Activated CD4-positive, alpha-beta T cell treated with anti-CD3 and anti-CD28 coated beads for 1 hour (primary cell): ENCODE data around the gene ICAM3.
A peak's percentile ranks its signal among the peaks of the same experiment; 100 is the strongest.
"Not testable (repeated sequence)": the region's sequence is repeated elsewhere in the genome, so short reads cannot be mapped to it uniquely, and the experiment has no call there.

ENCODE experiments used
- DNase-seq: peaks from one replicate; pipeline ENCODE4 v3.0.0-alpha.2; 2020

Gene ICAM3

GRCh38 chr19:10343495-10343894 is 4.1 kb upstream of the ICAM3 start:
- no peak for DNase-seq

- DNase-seq: no peak
These were observed 553 bp upstream of the ICAM3 start for GRCh38 chr19:10339977-10340376.

GRCh38 chr19:10338940-10339339 is 484 bp downstream of the ICAM3 start:
- no peak for DNase-seq

GRCh38 chr19:10336725-10337124 is 2.7 kb downstream of the ICAM3 start:
- DNase-seq: not testable (repeated sequence)

GRCh38 chr19:10335352-10335985 is 4.0 kb downstream of the ICAM3 start:
- DNase-seq: no peak

GRCh38 chr19:10334588-10335351 is 4.7 kb downstream of the ICAM3 start:
- DNase-seq: no peak

- no peak for DNase-seq
These were observed 5.5 kb downstream of the ICAM3 start for GRCh38 chr19:10333758-10334587.

GRCh38 chr19:10332965-10333757 is 6.3 kb downstream of the ICAM3 start, which contains the start of gene RAVER1:
TSS of gene RAVER1 (minus strand) at chr19:10333529. CDS start at chr19:10333507, 22 bp downstream.
- peak; percentile 96 for DNase-seq

GRCh38 chr19:10332158-10332964 is 7.1 kb downstream of the ICAM3 start:
- no peak for DNase-seq

- no peak for DNase-seq
These were observed 9.9 kb downstream of the ICAM3 start for GRCh38 chr19:10329555-10329954.

GRCh38 chr19:10328558-10329429 is 10.6 kb downstream of the ICAM3 start:
- DNase-seq: no peak

GRCh38 chr19:10327793-10328192 is 11.6 kb downstream of the ICAM3 start:
- no peak for DNase-seq

GRCh38 chr19:10325732-10326131 is 13.7 kb downstream of the ICAM3 start:
- DNase-seq: no peak

GRCh38 chr19:10321874-10322835 is 17.3 kb downstream of the ICAM3 start:
- DNase-seq: no peak

GRCh38 chr19:10321417-10321797 is 18.0 kb downstream of the ICAM3 start:
- no peak for DNase-seq

GRCh38 chr19:10320602-10321416 is 18.6 kb downstream of the ICAM3 start:
- no peak for DNase-seq

GRCh38 chr19:10318807-10319682 is 20.4 kb downstream of the ICAM3 start:
- no peak for DNase-seq
